Esophagus squamous epithelium (tissue), 5 donors: ENCODE data around the gene PMFBP1. TPM values are rescaled to one million over a fixed set of nuclear protein-coding genes. Genes with fewer than 3 reads are reported as not detected.

ENCODE experiments used
- DNase-seq: peaks from one replicate; lab custom pipeline; 2025; lab: John Stamatoyannopoulos, UW
- H3K27ac ChIP-seq, 4 donors: fragments of 200-600 bp; sonication (generic); one replicate each; pipeline ENCODE4 v1.5.1; 2016 to 2019; ENCODE audit warnings: mild to moderate bottlenecking in 1 of 4
- H3K27me3 ChIP-seq, 4 donors: fragments of 200-600 bp; sonication (generic); 1 replicate in 3 of 4; 2 replicates in 1 of 4; pipeline versions ENCODE4 v1.5.1 to v1.6.0; 2017 to 2021; ENCODE audit warnings: antibody characterized with exemption in 1 of 4
- H3K36me3 ChIP-seq, 3 donors: fragments of 200-600 bp; sonication (generic); one replicate each; pipeline ENCODE4 v1.5.1; 2016 to 2019
- H3K4me1 ChIP-seq, 3 donors: fragments of 200-600 bp; sonication (generic); one replicate each; pipeline ENCODE4 v1.5.1; 2017 to 2019
- H3K4me3 ChIP-seq, 4 donors: fragments of 200-600 bp; sonication (generic); 1 replicate in 3 of 4; 2 replicates in 1 of 4; pipeline ENCODE4 v1.5.1; 2016 to 2019; ENCODE audit warnings: mild to moderate bottlenecking in 2 of 4, moderate library complexity in 1 of 4
- H3K9me3 ChIP-seq, 3 donors: fragments of 200-600 bp; sonication (generic); one replicate each; pipeline ENCODE4 v1.5.1; 2016 to 2019
- POLR2A ChIP-seq, 4 donors: fragments of 450-650 bp; IDR thresholded peaks; one replicate each; pipeline ENCODE4 v1.6.1; 2017; ENCODE audit warnings: antibody characterized with exemption in 4 of 4, mild to moderate bottlenecking in 4 of 4, moderate library complexity in 3 of 4
- WGBS, 2 donors: methylation state at CpG; one replicate each; pipeline ENCODE4 v1.1.5; 2018; 5-methylcytosine and 5-hydroxymethylcytosine counted together
- intact Hi-C: fragments of 100-400 bp; cut with DNase I; formaldehyde crosslinking; loops from one replicate; pipeline ENCODE4 v1.15.0; 2022
- total RNA-seq, 4 donors: library from RNA; depleted of rRNA; stranded (reverse); fragments of >200 nt; gene quantifications; one replicate each; pipeline ENCODE4 v1.1.0, GENCODE V29; 2016
- TF ChIP-seq, protein P1 (sequence below), 6 experiments: fragments of 450-650 bp in 4 of 6; fragments of 200-600 bp in 2 of 6; sonication (generic) in 2 of 6; IDR thresholded peaks; one replicate each; pipeline ENCODE4 v1.5.1; 2016 to 2019; ENCODE audit warnings: antibody characterized with exemption in 6 of 6, mild to moderate bottlenecking in 4 of 6, moderate library complexity in 4 of 6
- donor health status: DM: yes; HTN: yes; CAD: no.

PMFBP1 gene
- total RNA-seq, 4 donors from 2014 or later, result 1.1 to 2.0 (median 1.4) TPM

GRCh38 chr16:72174726-72175125, 2.8 kb upstream of the PMFBP1 start:
- 63 to 74% methylated on average over 2 of the region's 2 CpGs for WGBS, 2 donors
- H3K9me3 ChIP-seq, result no peaks in the 10 kb centered on the region
- H3K27ac ChIP-seq, result no peak overlapping the region

DNA sequence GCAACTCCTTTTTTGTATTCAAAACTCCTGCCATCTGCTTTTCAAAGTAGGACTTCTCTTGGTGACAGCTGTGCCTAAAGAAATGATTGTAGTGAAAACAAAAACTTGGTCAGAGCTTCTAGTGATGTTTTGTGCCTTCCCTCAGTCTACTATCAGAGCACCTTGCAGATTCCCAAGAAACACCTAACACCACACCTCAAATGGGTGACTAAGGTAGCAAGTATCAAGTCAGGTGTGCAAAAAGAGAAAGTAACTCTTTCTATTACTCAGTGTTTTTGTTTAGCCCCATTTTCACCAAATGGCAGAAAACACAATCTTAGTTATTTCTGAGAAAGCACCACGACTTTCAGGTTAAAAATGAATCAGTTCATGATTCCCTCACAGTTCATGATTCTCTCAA, 2.0 kb upstream of the PMFBP1 start:
- TF ChIP-seq POLR2A (IDR thresholded peaks at IDR 0.05), result no peak
- TF ChIP-seq, protein P1, sequence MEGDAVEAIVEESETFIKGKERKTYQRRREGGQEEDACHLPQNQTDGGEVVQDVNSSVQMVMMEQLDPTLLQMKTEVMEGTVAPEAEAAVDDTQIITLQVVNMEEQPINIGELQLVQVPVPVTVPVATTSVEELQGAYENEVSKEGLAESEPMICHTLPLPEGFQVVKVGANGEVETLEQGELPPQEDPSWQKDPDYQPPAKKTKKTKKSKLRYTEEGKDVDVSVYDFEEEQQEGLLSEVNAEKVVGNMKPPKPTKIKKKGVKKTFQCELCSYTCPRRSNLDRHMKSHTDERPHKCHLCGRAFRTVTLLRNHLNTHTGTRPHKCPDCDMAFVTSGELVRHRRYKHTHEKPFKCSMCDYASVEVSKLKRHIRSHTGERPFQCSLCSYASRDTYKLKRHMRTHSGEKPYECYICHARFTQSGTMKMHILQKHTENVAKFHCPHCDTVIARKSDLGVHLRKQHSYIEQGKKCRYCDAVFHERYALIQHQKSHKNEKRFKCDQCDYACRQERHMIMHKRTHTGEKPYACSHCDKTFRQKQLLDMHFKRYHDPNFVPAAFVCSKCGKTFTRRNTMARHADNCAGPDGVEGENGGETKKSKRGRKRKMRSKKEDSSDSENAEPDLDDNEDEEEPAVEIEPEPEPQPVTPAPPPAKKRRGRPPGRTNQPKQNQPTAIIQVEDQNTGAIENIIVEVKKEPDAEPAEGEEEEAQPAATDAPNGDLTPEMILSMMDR (IDR thresholded peaks at IDR 0.05), result no peak
- intact Hi-C loops, result no loop called here
- H3K36me3 ChIP-seq, result no peaks in the 10 kb centered on the region
- WGBS, 2 donors, result 61 to 72% methylated on average over 1 of the region's 1 CpG
- no peaks in the 10 kb centered on the region for H3K4me1 ChIP-seq
- H3K4me3 ChIP-seq, result no peak overlapping the region
- H3K27ac ChIP-seq, result no peak overlapping the region
- no peaks in the 10 kb centered on the region for H3K9me3 ChIP-seq
- no peak for DNase-seq
- no peaks in the 10 kb centered on the region for H3K27me3 ChIP-seq

More at GRCh38 chr16:72174726-72175125, 2.8 kb upstream of the PMFBP1 start:
- H3K4me1 ChIP-seq, result no peaks in the 10 kb centered on the region
- H3K36me3 ChIP-seq, result no peaks in the 10 kb centered on the region
- no peak for DNase-seq
- TF ChIP-seq, protein P1 (IDR thresholded peaks at IDR 0.05), result no peak
- no peak for TF ChIP-seq POLR2A (IDR thresholded peaks at IDR 0.05)
- no peak overlapping the region for H3K4me3 ChIP-seq
- no peaks in the 10 kb centered on the region for H3K27me3 ChIP-seq
- intact Hi-C loops, result no loop called here

DNA sequence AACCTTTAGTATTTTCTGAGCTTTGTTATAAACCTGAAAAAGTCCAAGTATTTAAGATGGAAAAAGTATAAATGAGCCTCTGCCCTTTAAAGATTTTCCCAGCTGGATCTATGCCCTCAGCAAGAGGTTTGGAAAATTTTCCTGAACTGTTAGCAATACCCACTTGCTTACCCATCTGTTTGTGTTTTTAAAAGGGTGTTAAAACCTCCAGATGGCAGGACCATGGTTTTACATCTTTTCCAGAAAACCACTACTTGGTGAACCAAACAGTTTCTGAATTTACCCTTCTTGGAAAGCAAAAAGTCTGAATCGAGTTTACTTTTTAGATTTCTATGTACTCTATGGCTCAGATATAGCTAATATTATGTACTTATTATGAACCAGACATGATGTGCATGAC, 719 bp downstream of the PMFBP1 start:
- no peak overlapping the region for H3K27ac ChIP-seq
- no peaks in the 10 kb centered on the region for H3K9me3 ChIP-seq
- H3K27me3 ChIP-seq, result no peaks in the 10 kb centered on the region
- no peak overlapping the region for H3K4me3 ChIP-seq
- 75 to 76% methylated on average over 1 of the region's 1 CpG for WGBS, 2 donors
- intact Hi-C loops, result no loop called here
- no peaks in the 10 kb centered on the region for H3K36me3 ChIP-seq
- no peak for TF ChIP-seq POLR2A (IDR thresholded peaks at IDR 0.05)
- TF ChIP-seq, protein P1 (IDR thresholded peaks at IDR 0.05), result no peak
- DNase-seq, result no peak
- no peaks in the 10 kb centered on the region for H3K4me1 ChIP-seq

DNA sequence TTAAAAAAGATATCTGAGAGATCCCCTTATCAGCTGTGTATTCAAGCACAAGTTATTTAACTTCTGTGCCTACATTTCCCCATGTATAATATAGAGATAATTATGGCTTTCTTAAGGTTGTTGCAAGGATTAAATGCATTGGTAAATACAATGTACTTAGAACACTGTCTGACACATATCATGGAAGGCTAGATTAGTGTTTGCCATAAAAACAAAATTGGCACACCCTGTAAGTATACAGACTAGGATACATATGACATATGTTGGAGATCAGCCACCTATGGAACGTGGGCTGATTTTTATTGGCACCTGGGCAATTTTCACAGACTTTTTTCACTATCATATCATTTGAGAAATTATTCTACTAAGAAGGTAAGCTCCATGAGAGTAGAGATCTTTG, 2.2 kb downstream of the PMFBP1 start:
- Histone ChIP-seq H3K36me3 (no peaks in the 10 kb centered on the region), H3K9me3 (no peaks in the 10 kb centered on the region), H3K4me1 (no peaks in the 10 kb centered on the region), H3K27me3 (no peaks in the 10 kb centered on the region), H3K4me3 (no peak overlapping the region), H3K27ac (no peak overlapping the region)
- intact Hi-C loops, result no loop called here
- WGBS, 2 donors, result 23 to 24% methylated on average over 1 of the region's 1 CpG
- TF ChIP-seq, protein P1 (IDR thresholded peaks at IDR 0.05), result no peak
- no peak for TF ChIP-seq POLR2A (IDR thresholded peaks at IDR 0.05)
- no peak for DNase-seq

DNA sequence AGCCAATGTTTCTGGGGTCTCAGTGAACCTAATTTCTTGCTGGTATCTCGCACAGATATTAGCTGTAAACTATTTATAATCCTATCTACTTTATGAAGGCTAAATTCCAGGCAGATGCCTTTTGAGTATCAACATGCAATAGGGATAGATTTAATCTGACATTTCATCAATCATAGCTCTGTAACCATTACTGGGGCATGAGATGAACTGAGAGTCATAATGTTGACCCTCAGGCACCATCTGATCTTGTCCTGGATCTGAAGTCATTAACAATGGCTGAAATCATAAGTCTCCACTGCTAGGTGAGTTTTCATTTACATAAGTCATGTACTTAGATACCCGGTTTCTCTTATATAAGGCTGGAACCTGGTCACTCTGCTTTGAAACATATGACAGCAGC, 3.6 kb downstream of the PMFBP1 start:
- intact Hi-C loops, result no loop called here
- H3K4me1 ChIP-seq, result no peaks in the 10 kb centered on the region
- DNase-seq, result no peak
- no peak overlapping the region for H3K27ac ChIP-seq
- H3K36me3 ChIP-seq, result no peaks in the 10 kb centered on the region
- no peaks in the 10 kb centered on the region for H3K9me3 ChIP-seq
- H3K27me3 ChIP-seq, result no peaks in the 10 kb centered on the region
- WGBS, 2 donors, result 70 to 80% methylated on average over 2 of the region's 2 CpGs
- no peak overlapping the region for H3K4me3 ChIP-seq
- TF ChIP-seq, protein P1 (IDR thresholded peaks at IDR 0.05), result no peak
- TF ChIP-seq POLR2A (IDR thresholded peaks at IDR 0.05), result no peak
